ENCODE results near the gene DPYSL4. TPM values are rescaled to one million over a fixed set of nuclear protein-coding genes. Genes with fewer than 3 reads are reported as not detected.

Gene DPYSL4
- total RNA-seq, 2 donors from 2014 or later = 6.5 to 19.2 TPM

GRCh38 chr10:132145521-132146185 lies 41.1 kb upstream of the DPYSL4 start:
- Mint-ChIP-seq H3K36me3 (no peaks in the 10 kb centered on the region), H3K27ac (no peak overlapping the region), H3K4me3 (no peak overlapping the region), H3K27me3 (peaks cover 0 to 2% of the 10 kb centered on the region in 2 donors), H3K4me1 (ENCODE audit: low read depth in 2 of 2) (no peaks in the 10 kb centered on the region), H3K9me3 (no peaks in the 10 kb centered on the region)
- ATAC-seq (no peak), DNase-seq (ENCODE audit: low spot score) (no peak)

GRCh38 chr10:132146271-132146671 lies 40.5 kb upstream of the DPYSL4 start:
- H3K4me3 Mint-ChIP-seq = no peak overlapping the region
- no peaks in the 10 kb centered on the region for H3K9me3 Mint-ChIP-seq
- no peak for DNase-seq (ENCODE audit: low spot score)
- H3K4me1 Mint-ChIP-seq (ENCODE audit: low read depth in 2 of 2) = no peaks in the 10 kb centered on the region
- no peaks in the 10 kb centered on the region for H3K36me3 Mint-ChIP-seq
- ATAC-seq = peak; percentile 3 to 37
- no peak overlapping the region for H3K27ac Mint-ChIP-seq
- H3K27me3 Mint-ChIP-seq = peaks cover 0 to 2% of the 10 kb centered on the region in 2 donors

GRCh38 chr10:132146941-132147915 lies 39.5 kb upstream of the DPYSL4 start:
- Mint-ChIP-seq H3K36me3 (no peaks in the 10 kb centered on the region), H3K9me3 (no peaks in the 10 kb centered on the region), H3K27me3 (peaks cover 0 to 2% of the 10 kb centered on the region in 2 donors), H3K4me1 (ENCODE audit: low read depth in 2 of 2) (no peaks in the 10 kb centered on the region), H3K4me3 (no peak overlapping the region), H3K27ac (no peak overlapping the region)
- DNase-seq (ENCODE audit: low spot score) (peak; percentile 46), ATAC-seq (no peak)

- Mint-ChIP-seq H3K9me3 (no peaks in the 10 kb centered on the region), H3K27ac (no peak overlapping the region), H3K36me3 (no peaks in the 10 kb centered on the region), H3K4me1 (ENCODE audit: low read depth in 2 of 2) (no peaks in the 10 kb centered on the region), H3K4me3 (no peak overlapping the region), H3K27me3 (no peaks in the 10 kb centered on the region)
- ATAC-seq = no peak
- DNase-seq (ENCODE audit: low spot score) = peak; percentile 55
Measured at GRCh38 chr10:132148261-132149251, 38.2 kb upstream of the DPYSL4 start.

GRCh38 chr10:132149271-132149670 lies 37.5 kb upstream of the DPYSL4 start:
- no peak for ATAC-seq

GRCh38 chr10:132149917-132150316 lies 36.8 kb upstream of the DPYSL4 start:
- no peaks in the 10 kb centered on the region for H3K9me3 Mint-ChIP-seq
- no peaks in the 10 kb centered on the region for H3K36me3 Mint-ChIP-seq
- no peaks in the 10 kb centered on the region for H3K27me3 Mint-ChIP-seq
- H3K27ac Mint-ChIP-seq = no peak overlapping the region
- H3K4me3 Mint-ChIP-seq = no peak overlapping the region
- peak; percentile 42 for DNase-seq (ENCODE audit: low spot score)
- no peak for ATAC-seq
- no peaks in the 10 kb centered on the region for H3K4me1 Mint-ChIP-seq (ENCODE audit: low read depth in 2 of 2)

More at GRCh38 chr10:132149271-132149670, 37.5 kb upstream of the DPYSL4 start:
- Mint-ChIP-seq H3K27me3 (no peaks in the 10 kb centered on the region), H3K27ac (no peak overlapping the region), H3K36me3 (no peaks in the 10 kb centered on the region), H3K4me3 (no peak overlapping the region), H3K9me3 (no peaks in the 10 kb centered on the region), H3K4me1 (ENCODE audit: low read depth in 2 of 2) (no peaks in the 10 kb centered on the region)
- peak; percentile 54 for DNase-seq (ENCODE audit: low spot score)

GRCh38 chr10:132150777-132151176 lies 36.0 kb upstream of the DPYSL4 start:
- no peaks in the 10 kb centered on the region for H3K4me1 Mint-ChIP-seq (ENCODE audit: low read depth in 2 of 2)
- ATAC-seq = no peak
- H3K27ac Mint-ChIP-seq = no peak overlapping the region
- no peaks in the 10 kb centered on the region for H3K27me3 Mint-ChIP-seq
- no peaks in the 10 kb centered on the region for H3K9me3 Mint-ChIP-seq
- H3K36me3 Mint-ChIP-seq = no peaks in the 10 kb centered on the region
- no peak for DNase-seq (ENCODE audit: low spot score)
- H3K4me3 Mint-ChIP-seq = no peak overlapping the region

GRCh38 chr10:132151286-132151950 lies 35.3 kb upstream of the DPYSL4 start:
- H3K36me3 Mint-ChIP-seq = no peaks in the 10 kb centered on the region
- DNase-seq (ENCODE audit: low spot score) (peak; percentile 53), ATAC-seq (no peak)
- no peaks in the 10 kb centered on the region for H3K27me3 Mint-ChIP-seq
- no peak overlapping the region for H3K27ac Mint-ChIP-seq
- H3K4me1 Mint-ChIP-seq (ENCODE audit: low read depth in 2 of 2) = peaks cover 0 to under 1% of the 10 kb centered on the region in 2 donors
- no peaks in the 10 kb centered on the region for H3K9me3 Mint-ChIP-seq
- no peak overlapping the region for H3K4me3 Mint-ChIP-seq

- H3K4me3 Mint-ChIP-seq = no peak overlapping the region
- ATAC-seq = no peak
- H3K4me1 Mint-ChIP-seq (ENCODE audit: low read depth in 2 of 2) = peaks cover 0 to 3% of the 10 kb centered on the region in 2 donors
- no peaks in the 10 kb centered on the region for H3K36me3 Mint-ChIP-seq
- no peaks in the 10 kb centered on the region for H3K27me3 Mint-ChIP-seq
- no peaks in the 10 kb centered on the region for H3K9me3 Mint-ChIP-seq
- H3K27ac Mint-ChIP-seq = no peak overlapping the region
- no peak for DNase-seq (ENCODE audit: low spot score)
Measured at GRCh38 chr10:132151951-132152505, 34.7 kb upstream of the DPYSL4 start.

- Mint-ChIP-seq H3K27ac (no peak overlapping the region), H3K4me1 (ENCODE audit: low read depth in 2 of 2) (peaks cover 0 to 3% of the 10 kb centered on the region in 2 donors), H3K27me3 (no peaks in the 10 kb centered on the region), H3K4me3 (no peak overlapping the region), H3K9me3 (no peaks in the 10 kb centered on the region), H3K36me3 (no peaks in the 10 kb centered on the region)
- peak in 1 of 2 donors; percentile 17 for ATAC-seq
- DNase-seq (ENCODE audit: low spot score) = peak; percentile 49
Measured at GRCh38 chr10:132152896-132153580, 33.7 kb upstream of the DPYSL4 start.

- Mint-ChIP-seq H3K36me3 (no peaks in the 10 kb centered on the region), H3K27me3 (no peaks in the 10 kb centered on the region), H3K27ac (no peak overlapping the region), H3K9me3 (no peaks in the 10 kb centered on the region), H3K4me3 (no peak overlapping the region), H3K4me1 (ENCODE audit: low read depth in 2 of 2) (peaks cover 0 to 7% of the 10 kb centered on the region in 2 donors)
- peak; percentile 51 for DNase-seq (ENCODE audit: low spot score)
- ATAC-seq = no peak
Measured at GRCh38 chr10:132153616-132154217, 33.0 kb upstream of the DPYSL4 start.

- Mint-ChIP-seq H3K27ac (no peak overlapping the region), H3K36me3 (no peaks in the 10 kb centered on the region), H3K4me1 (ENCODE audit: low read depth in 2 of 2) (peaks cover 5 to 7% of the 10 kb centered on the region in 2 donors), H3K27me3 (no peaks in the 10 kb centered on the region), H3K4me3 (no peak overlapping the region), H3K9me3 (no peaks in the 10 kb centered on the region)
- peak; percentile 48 for DNase-seq (ENCODE audit: low spot score)
- no peak for ATAC-seq
Measured at GRCh38 chr10:132154440-132154839, 32.3 kb upstream of the DPYSL4 start.
